HepG2 (cell line): Measurements from ENCODE around the gene YTHDF1. TPM values are rescaled to one million over a fixed set of nuclear protein-coding genes. Genes with fewer than 3 reads are reported as not detected.

Experiments used
- CCAR2 ChIP-seq: fragments of 200-400 bp; formaldehyde crosslinking; optimal IDR thresholded peaks from 2 replicates; pipeline ENCODE3; 2018; ENCODE audit warnings: low read depth, mild to moderate bottlenecking, low read length, moderate library complexity
- EED ChIP-seq: sonication (generic); formaldehyde crosslinking; IDR thresholded peaks from 2 replicates; pipeline ENCODE4 v1.5.0; 2020; ENCODE audit warnings: mild to moderate bottlenecking, missing genetic modification reagents
- NONO ChIP-seq, 2 experiments: fragments of 450-650 bp in 1 of 2; sonication (generic) in 1 of 2; formaldehyde crosslinking in 1 of 2; IDR thresholded peaks in 1 of 2; conservative IDR thresholded peaks in 1 of 2; 2 replicates each; pipeline versions ENCODE4 v1.6.1 to v1.8.0; 2017 to 2022; ENCODE audit warnings: mild to moderate bottlenecking in 1 of 2, missing genetic modification reagents in 1 of 2, moderate library complexity in 1 of 2
- NPAS2 ChIP-seq: sonication (generic); formaldehyde crosslinking; IDR thresholded peaks from 2 replicates; pipeline ENCODE4 v1.8.0; 2022; ENCODE audit warnings: mild to moderate bottlenecking, missing genetic modification reagents, borderline replicate concordance
- NR2F6 ChIP-seq, 2 experiments: IDR thresholded peaks; 2 replicates each; pipeline ENCODE4 v1.6.1; 2016; ENCODE audit warnings: antibody characterized with exemption in 1 of 2, mild to moderate bottlenecking in 1 of 2
- POLR2G ChIP-seq: fragments of 200-400 bp; formaldehyde crosslinking; IDR thresholded peaks from 2 replicates; pipeline ENCODE4 v1.6.1; 2018; ENCODE audit warnings: mild to moderate bottlenecking, low read depth, low read length, moderate library complexity
- PRPF4 ChIP-seq: fragments of 200-400 bp; formaldehyde crosslinking; IDR thresholded peaks from 2 replicates; pipeline ENCODE4 v1.6.1; 2016; ENCODE audit warnings: low read length, low read depth; ENCODE audit not compliant: poor library complexity, severe bottlenecking
- SETDB1 ChIP-seq: sonication (generic); formaldehyde crosslinking; IDR thresholded peaks from 2 replicates; pipeline ENCODE4 v1.5.1; 2020; ENCODE audit warnings: missing genetic modification reagents, mild to moderate bottlenecking, borderline replicate concordance
- SMAD3 ChIP-seq: sonication (generic); formaldehyde crosslinking; IDR thresholded peaks from 2 replicates; pipeline ENCODE4 v1.4.0; 2020; ENCODE audit warnings: missing genetic modification reagents
- SNAI1 ChIP-seq: sonication (generic); formaldehyde crosslinking; IDR thresholded peaks from 2 replicates; pipeline ENCODE4 v1.5.0; 2020; ENCODE audit warnings: mild to moderate bottlenecking, missing genetic modification reagents, borderline replicate concordance
- ZFX ChIP-seq: sonication (generic); formaldehyde crosslinking; IDR thresholded peaks from 2 replicates; pipeline ENCODE4 v1.4.0; 2020; ENCODE audit warnings: mild to moderate bottlenecking, low read depth, missing genetic modification reagents, moderate library complexity
- ZNF20 ChIP-seq: sonication (generic); formaldehyde crosslinking; IDR thresholded peaks from 2 replicates; pipeline ENCODE4 v1.4.0; 2020; ENCODE audit warnings: mild to moderate bottlenecking, moderate library complexity, missing genetic modification reagents
- ZNF350 ChIP-seq: sonication (generic); formaldehyde crosslinking; IDR thresholded peaks from 2 replicates; pipeline ENCODE4 v1.4.0; 2020; ENCODE audit warnings: mild to moderate bottlenecking, low read depth, missing genetic modification reagents, borderline replicate concordance
- ZNF629 ChIP-seq: sonication (generic); formaldehyde crosslinking; conservative IDR thresholded peaks from 2 replicates; pipeline ENCODE4 v1.5.0; 2020; ENCODE audit warnings: missing genetic modification reagents
- polyA plus RNA-seq, 8 experiments: library from polyadenylated mRNA; depleted of rRNA in 3 of 8; stranded (reverse) in 7 of 8; unstranded in 1 of 8; fragments of >200 nt; fragmentation: Illumina TruSeq in 4 of 8; extraction: Trizol in 4 of 8; gene quantifications; 2 replicates each; pipeline versions ENCODE4 v1.2.1 to v1.2.3, GENCODE V29; 2011 to 2016; ENCODE audit warnings: low read depth in 4 of 8, missing spikeins in 1 of 8, mixed read lengths in 1 of 8; ENCODE audit not compliant: insufficient read depth in 1 of 8
- total RNA-seq, 5 experiments: library from RNA; depleted of rRNA; stranded (reverse); fragments of >200 nt; fragmentation: Illumina TruSeq; extraction: Trizol; gene quantifications; 2 replicates each; pipeline ENCODE4 v1.2.3, GENCODE V29; 2016; ENCODE audit warnings: low read depth in 1 of 5
- TF ChIP-seq, protein P1 (sequence below): sonication (generic); formaldehyde crosslinking; conservative IDR thresholded peaks from 2 replicates; pipeline ENCODE4 v1.4.0; 2020; ENCODE audit warnings: missing genetic modification reagents
- TF ChIP-seq, protein P2 (sequence below): sonication (generic); formaldehyde crosslinking; IDR thresholded peaks from 2 replicates; pipeline ENCODE4 v1.4.0; 2020; ENCODE audit warnings: missing genetic modification reagents
- TF ChIP-seq, protein P3 (sequence below), 2 experiments: sonication (generic) in 1 of 2; formaldehyde crosslinking in 1 of 2; IDR thresholded peaks; 2 replicates each; pipeline versions ENCODE4 v1.6.1 to v1.9.0; 2014 to 2022; ENCODE audit warnings: antibody characterized with exemption in 1 of 2, borderline replicate concordance in 1 of 2, inconsistent platforms in 1 of 2, low read depth in 1 of 2, missing genetic modification reagents in 1 of 2
- TF ChIP-seq, protein P4 (sequence below): sonication (generic); formaldehyde crosslinking; IDR thresholded peaks from 2 replicates; pipeline ENCODE4 v1.8.1; 2023; ENCODE audit warnings: missing genetic modification reagents, mild to moderate bottlenecking, borderline replicate concordance

YTHDF1 gene
- total and polyA plus RNA-seq, 2 of the 13 experiments (the other 11 are each of a cell fraction or from before 2014, with no cell fraction given) = 34.5 to 37.7 TPM

DNA sequence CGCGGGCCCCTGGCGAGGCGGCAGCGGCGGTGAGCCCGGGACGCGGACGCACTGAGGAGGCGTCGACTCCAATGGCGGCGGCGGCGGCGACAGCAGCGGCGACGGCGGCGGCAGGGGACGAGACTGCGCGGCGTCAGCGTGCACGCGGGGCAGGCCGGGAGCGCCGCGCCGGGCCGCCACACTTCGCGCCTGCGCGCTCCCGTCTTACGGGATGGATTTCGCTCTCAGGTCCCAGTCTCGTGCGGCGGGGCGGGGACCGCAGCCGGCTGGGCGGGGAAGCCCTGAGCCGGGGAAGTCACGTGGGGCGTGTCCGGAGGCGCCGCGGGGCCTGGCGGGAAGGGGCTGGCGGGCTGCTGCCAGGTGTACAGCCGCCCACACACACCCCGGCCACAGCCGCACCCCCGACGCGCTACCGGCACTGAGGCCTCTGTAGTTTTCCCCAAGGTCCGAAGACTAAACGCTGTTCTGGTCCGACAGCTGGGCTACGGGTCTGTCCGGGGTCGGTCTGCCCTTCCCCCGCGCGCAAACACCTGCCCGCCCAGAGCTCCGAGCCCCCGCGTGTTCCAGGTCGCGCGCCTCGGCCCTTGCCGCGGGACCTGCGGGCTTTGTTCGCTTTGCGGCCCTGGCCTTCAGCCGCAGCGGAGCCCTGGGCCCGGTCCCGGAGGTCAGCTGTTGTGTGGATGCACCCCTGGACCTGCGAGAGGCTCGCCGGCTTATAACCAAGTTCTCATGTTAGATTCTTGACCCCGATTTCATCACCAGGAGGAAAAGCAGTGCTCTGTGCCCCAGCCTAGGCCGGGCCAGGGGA is at the start of gene YTHDF1 (continued):
- peak; percentile 92; the same call in 1 of the 2 replicates for TF ChIP-seq SNAI1 (CRISPR knock-in tag)
- TF ChIP-seq, protein P1, sequence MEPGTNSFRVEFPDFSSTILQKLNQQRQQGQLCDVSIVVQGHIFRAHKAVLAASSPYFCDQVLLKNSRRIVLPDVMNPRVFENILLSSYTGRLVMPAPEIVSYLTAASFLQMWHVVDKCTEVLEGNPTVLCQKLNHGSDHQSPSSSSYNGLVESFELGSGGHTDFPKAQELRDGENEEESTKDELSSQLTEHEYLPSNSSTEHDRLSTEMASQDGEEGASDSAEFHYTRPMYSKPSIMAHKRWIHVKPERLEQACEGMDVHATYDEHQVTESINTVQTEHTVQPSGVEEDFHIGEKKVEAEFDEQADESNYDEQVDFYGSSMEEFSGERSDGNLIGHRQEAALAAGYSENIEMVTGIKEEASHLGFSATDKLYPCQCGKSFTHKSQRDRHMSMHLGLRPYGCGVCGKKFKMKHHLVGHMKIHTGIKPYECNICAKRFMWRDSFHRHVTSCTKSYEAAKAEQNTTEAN = peak; percentile 91
- peak; percentile 81 for TF ChIP-seq EED (CRISPR knock-in tag)
- no peak for TF ChIP-seq NR2F6 (IDR thresholded peaks at IDR 0.05)
- peak; percentile 6; the same call in 1 of the 2 replicates for TF ChIP-seq NR2F6 (CRISPR knock-in tag; IDR thresholded peaks at IDR 0.05)
- TF ChIP-seq, protein P2, sequence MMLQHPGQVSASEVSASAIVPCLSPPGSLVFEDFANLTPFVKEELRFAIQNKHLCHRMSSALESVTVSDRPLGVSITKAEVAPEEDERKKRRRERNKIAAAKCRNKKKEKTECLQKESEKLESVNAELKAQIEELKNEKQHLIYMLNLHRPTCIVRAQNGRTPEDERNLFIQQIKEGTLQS = no peak; the same call in 1 of the 2 replicates
- peak; percentile 32; the same call in 1 of the 2 replicates for TF ChIP-seq ZNF629
- peak; percentile 84; the same call in 1 of the 2 replicates for TF ChIP-seq ZNF350 (CRISPR knock-in tag)
- 0 out of 2 replicates have a peak, but pooled peaks have one; percentile 42 for TF ChIP-seq ZNF20 (CRISPR knock-in tag)
- no peak for TF ChIP-seq NPAS2 (CRISPR knock-in tag)
- TF ChIP-seq SETDB1 (CRISPR knock-in tag) = no peak
- TF ChIP-seq NONO (IDR thresholded peaks at IDR 0.05) = no peak
- TF ChIP-seq NONO (CRISPR knock-in tag; conservative IDR thresholded peaks at IDR 0.05) = peak; percentile 83
- TF ChIP-seq, protein P3, sequence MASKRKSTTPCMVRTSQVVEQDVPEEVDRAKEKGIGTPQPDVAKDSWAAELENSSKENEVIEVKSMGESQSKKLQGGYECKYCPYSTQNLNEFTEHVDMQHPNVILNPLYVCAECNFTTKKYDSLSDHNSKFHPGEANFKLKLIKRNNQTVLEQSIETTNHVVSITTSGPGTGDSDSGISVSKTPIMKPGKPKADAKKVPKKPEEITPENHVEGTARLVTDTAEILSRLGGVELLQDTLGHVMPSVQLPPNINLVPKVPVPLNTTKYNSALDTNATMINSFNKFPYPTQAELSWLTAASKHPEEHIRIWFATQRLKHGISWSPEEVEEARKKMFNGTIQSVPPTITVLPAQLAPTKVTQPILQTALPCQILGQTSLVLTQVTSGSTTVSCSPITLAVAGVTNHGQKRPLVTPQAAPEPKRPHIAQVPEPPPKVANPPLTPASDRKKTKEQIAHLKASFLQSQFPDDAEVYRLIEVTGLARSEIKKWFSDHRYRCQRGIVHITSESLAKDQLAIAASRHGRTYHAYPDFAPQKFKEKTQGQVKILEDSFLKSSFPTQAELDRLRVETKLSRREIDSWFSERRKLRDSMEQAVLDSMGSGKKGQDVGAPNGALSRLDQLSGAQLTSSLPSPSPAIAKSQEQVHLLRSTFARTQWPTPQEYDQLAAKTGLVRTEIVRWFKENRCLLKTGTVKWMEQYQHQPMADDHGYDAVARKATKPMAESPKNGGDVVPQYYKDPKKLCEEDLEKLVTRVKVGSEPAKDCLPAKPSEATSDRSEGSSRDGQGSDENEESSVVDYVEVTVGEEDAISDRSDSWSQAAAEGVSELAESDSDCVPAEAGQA (IDR thresholded peaks at IDR 0.05; ENCODE audit: low read depth) = peak; percentile 79; the same call in 1 of the 2 replicates
- TF ChIP-seq, protein P3 (CRISPR knock-in tag; IDR thresholded peaks at IDR 0.05; ENCODE audit: borderline replicate concordance) = peak; percentile 93
- no peak for TF ChIP-seq PRPF4
- TF ChIP-seq CCAR2 = no peak
- TF ChIP-seq, protein P4, sequence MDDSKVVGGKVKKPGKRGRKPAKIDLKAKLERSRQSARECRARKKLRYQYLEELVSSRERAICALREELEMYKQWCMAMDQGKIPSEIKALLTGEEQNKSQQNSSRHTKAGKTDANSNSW (CRISPR knock-in tag) = peak; percentile 82; the same call in 1 of the 2 replicates
- peak; percentile 81 for TF ChIP-seq POLR2G
- peak; percentile 16; the same call in 1 of the 2 replicates for TF ChIP-seq SMAD3
- TF ChIP-seq ZFX (CRISPR knock-in tag) = peak; percentile 91
